ENCODE data around the gene ATP6V0E1. TPM values are rescaled to one million over a fixed set of nuclear protein-coding genes. Genes with fewer than 3 reads are reported as not detected.
"Not testable (repeated sequence)": the region's sequence is repeated elsewhere in the genome, so short reads cannot be mapped to it uniquely, and the experiment has no call there.

Gene ATP6V0E1
- total RNA-seq, 2 donors from 2014 or later = 41.2 to 68.7 TPM

DNA sequence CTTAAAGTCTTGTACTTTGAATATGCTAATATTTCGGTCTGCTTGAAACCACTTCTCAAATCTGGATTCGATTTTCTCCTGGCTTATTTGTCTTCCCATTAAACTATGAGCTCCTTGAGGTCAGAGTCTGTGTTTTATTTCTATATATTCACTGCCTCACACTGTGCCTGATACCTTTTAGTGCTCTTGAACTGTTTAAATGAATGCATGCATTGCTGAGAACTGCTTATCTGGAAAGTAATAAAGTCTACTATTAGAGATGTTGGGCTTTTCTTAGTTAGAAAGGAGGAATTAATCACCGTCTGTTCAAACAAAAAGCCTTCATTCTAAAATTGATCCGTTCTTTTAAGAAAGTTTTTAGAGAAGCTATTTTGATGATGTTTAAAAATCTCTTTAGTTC lies 78.6 kb downstream of the ATP6V0E1 start:
- DNase-seq = no peak
- 57 to 62% methylated on average over 4 of the region's 4 CpGs for WGBS, 2 donors
- Histone ChIP-seq H3K9me3 (no peaks in the 10 kb centered on the region), H3K27ac (no peak overlapping the region), H3K4me3 (no peak overlapping the region), H3K27me3 (no peaks in the 10 kb centered on the region), H3K4me1 (peaks cover 28% of the 10 kb centered on the region), H3K36me3 (replicated peaks in 1 of 2; ENCODE audit: insufficient read depth in 1 of 2, low read depth in 2 of 2) (no peaks in the 10 kb centered on the region)
- ATAC-seq = no peak
- intact Hi-C loops (cut with DNase I) = no loop called here
- TF ChIP-seq, protein P1, sequence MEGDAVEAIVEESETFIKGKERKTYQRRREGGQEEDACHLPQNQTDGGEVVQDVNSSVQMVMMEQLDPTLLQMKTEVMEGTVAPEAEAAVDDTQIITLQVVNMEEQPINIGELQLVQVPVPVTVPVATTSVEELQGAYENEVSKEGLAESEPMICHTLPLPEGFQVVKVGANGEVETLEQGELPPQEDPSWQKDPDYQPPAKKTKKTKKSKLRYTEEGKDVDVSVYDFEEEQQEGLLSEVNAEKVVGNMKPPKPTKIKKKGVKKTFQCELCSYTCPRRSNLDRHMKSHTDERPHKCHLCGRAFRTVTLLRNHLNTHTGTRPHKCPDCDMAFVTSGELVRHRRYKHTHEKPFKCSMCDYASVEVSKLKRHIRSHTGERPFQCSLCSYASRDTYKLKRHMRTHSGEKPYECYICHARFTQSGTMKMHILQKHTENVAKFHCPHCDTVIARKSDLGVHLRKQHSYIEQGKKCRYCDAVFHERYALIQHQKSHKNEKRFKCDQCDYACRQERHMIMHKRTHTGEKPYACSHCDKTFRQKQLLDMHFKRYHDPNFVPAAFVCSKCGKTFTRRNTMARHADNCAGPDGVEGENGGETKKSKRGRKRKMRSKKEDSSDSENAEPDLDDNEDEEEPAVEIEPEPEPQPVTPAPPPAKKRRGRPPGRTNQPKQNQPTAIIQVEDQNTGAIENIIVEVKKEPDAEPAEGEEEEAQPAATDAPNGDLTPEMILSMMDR (IDR thresholded peaks at IDR 0.05) = no peak
- no peak for TF ChIP-seq POLR2A (IDR thresholded peaks at IDR 0.05)

DNA sequence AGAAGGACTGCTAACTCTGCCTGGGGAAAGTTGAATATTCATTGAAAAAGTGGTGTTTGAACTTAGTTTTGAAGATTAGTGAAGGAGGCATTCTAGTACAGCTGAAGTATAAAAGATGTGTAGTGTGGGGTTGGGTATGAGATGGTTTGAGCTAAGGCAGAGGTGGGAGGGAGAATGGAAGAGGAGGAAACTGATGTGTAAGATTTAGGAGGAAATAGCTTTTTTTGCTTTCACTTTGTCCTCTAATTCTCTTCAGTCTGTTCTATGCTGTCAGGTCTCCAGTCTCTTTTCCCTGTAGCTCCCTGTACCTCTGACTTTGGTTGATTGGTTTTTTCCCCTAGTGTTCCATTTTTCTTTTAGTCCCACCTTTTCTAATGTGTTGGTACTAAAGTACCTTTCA lies 81.6 kb downstream of the ATP6V0E1 start:
- ATAC-seq (no peak), DNase-seq (no peak)
- TF ChIP-seq POLR2A (IDR thresholded peaks at IDR 0.05) = no peak
- TF ChIP-seq, protein P1 (IDR thresholded peaks at IDR 0.05) = no peak
- Histone ChIP-seq H3K27ac (no peak overlapping the region), H3K9me3 (no peaks in the 10 kb centered on the region), H3K4me3 (no peak overlapping the region), H3K36me3 (replicated peaks in 1 of 2; ENCODE audit: insufficient read depth in 1 of 2, low read depth in 2 of 2) (no peaks in the 10 kb centered on the region), H3K4me1 (peaks cover 17% of the 10 kb centered on the region), H3K27me3 (no peaks in the 10 kb centered on the region)
- intact Hi-C loops (cut with DNase I) = no loop called here

DNA sequence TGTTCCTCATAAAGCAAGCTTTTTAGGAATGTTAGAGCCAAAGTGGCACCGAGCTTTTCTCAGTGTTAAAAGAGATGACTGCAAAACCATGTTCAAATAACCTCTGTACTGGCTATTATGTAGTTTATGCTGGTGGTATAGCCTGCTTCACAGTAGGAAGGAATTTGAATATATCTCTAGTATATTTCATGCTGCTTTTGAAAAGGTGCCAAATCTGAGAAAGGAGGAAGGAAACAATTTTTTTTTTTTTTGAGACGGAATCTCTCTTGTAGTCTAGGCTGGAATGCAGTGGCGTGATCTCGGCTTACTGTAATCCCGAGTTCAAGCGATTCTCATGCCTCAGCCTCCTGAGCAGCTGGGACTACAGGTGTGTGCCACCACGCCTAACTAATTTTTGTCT lies 86.1 kb downstream of the ATP6V0E1 start:
- ATAC-seq = no peak
- no peak overlapping the region for H3K27ac ChIP-seq
- H3K36me3 ChIP-seq (replicated peaks in 1 of 2; ENCODE audit: insufficient read depth in 1 of 2, low read depth in 2 of 2) = no peaks in the 10 kb centered on the region
- WGBS, 2 donors = 74 to 79% methylated on average over 7 of the region's 7 CpGs
- no peak overlapping the region for H3K4me3 ChIP-seq
- no peaks in the 10 kb centered on the region for H3K9me3 ChIP-seq
- intact Hi-C loops (cut with DNase I) = no loop called here
- no peak for DNase-seq
- TF ChIP-seq, protein P1 (IDR thresholded peaks at IDR 0.05) = no peak
- TF ChIP-seq POLR2A (IDR thresholded peaks at IDR 0.05) = no peak
- H3K4me1 ChIP-seq = peaks cover 5% of the 10 kb centered on the region
- no peaks in the 10 kb centered on the region for H3K27me3 ChIP-seq

DNA sequence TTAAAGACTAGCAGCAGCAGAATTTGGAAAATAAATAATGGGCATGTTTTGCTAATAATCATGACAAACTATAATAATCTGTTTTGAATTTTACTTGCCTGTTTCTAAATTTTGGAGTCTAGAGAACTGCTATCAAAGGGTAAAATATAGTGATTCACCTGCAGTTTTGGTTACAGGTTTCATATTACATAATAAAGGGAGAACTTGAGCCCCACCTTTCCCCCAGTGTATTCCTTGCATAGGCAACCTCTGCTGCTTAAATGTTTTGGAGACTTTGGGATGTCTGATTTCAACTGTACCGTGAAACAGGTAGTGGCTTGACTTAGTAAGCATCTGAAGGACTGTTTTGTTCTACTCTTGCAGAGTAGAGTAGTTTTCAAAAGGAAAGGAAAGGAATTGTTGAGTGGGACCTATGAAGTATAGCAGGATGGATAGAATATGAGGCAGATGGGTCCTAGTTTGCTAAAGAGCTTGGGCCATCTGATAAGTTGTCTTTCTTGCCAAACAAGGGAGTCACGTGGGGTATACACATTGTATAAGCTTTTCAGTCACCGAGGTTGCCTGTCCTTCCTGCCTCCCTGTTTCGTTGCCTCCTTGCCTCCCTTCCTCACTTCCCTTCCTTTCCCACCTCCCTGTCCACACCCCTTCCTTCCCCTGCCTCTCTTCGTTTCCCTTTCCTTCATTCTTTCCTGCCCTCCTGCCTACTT lies 91.7 kb downstream of the ATP6V0E1 start:
- H3K4me3 ChIP-seq = no peak overlapping the region
- no peak for ATAC-seq
- H3K9me3 ChIP-seq = no peaks in the 10 kb centered on the region
- TF ChIP-seq, protein P1 (IDR thresholded peaks at IDR 0.05) = no peak
- TF ChIP-seq POLR2A (IDR thresholded peaks at IDR 0.05) = no peak
- DNase-seq = no peak
- intact Hi-C loops (cut with DNase I) = no loop called here
- H3K27me3 ChIP-seq = no peaks in the 10 kb centered on the region
- WGBS, 2 donors = 86 to 89% methylated on average over 5 of the region's 5 CpGs
- no peaks in the 10 kb centered on the region for H3K36me3 ChIP-seq (replicated peaks in 1 of 2; ENCODE audit: insufficient read depth in 1 of 2, low read depth in 2 of 2)
- H3K4me1 ChIP-seq = peaks cover 16% of the 10 kb centered on the region
- H3K27ac ChIP-seq = no peak overlapping the region

DNA sequence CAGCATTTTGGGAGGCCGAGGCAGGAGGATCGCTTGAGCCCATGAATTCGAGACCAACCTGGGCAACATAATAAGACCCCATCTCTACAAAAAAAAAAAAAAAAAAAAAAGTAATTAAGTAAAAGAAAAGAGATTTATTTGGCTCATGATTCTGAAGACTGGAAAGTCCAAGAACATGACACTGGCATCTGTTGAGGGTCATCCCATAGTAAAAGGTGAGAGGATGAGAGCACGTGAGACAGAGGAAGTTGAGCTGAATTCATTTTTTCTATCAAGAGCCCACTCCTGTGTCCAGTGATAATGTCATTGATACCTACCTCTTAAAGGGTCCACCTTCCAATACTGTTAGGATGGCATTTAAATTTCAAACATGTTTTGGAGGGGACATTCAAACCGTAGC lies 92.4 kb downstream of the ATP6V0E1 start:
- Histone ChIP-seq H3K27me3 (no peaks in the 10 kb centered on the region), H3K4me1 (peaks cover 16% of the 10 kb centered on the region), H3K36me3 (replicated peaks in 1 of 2; ENCODE audit: insufficient read depth in 1 of 2, low read depth in 2 of 2) (no peaks in the 10 kb centered on the region), H3K9me3 (no peaks in the 10 kb centered on the region), H3K27ac (no peak overlapping the region), H3K4me3 (no peak overlapping the region)
- no peak for TF ChIP-seq POLR2A (IDR thresholded peaks at IDR 0.05)
- TF ChIP-seq, protein P1 (IDR thresholded peaks at IDR 0.05) = no peak
- WGBS, 2 donors = 96 to 99% methylated on average over 5 of the region's 5 CpGs
- intact Hi-C loops (cut with DNase I) = no loop called here
- no peak for DNase-seq
- ATAC-seq = no peak

DNA sequence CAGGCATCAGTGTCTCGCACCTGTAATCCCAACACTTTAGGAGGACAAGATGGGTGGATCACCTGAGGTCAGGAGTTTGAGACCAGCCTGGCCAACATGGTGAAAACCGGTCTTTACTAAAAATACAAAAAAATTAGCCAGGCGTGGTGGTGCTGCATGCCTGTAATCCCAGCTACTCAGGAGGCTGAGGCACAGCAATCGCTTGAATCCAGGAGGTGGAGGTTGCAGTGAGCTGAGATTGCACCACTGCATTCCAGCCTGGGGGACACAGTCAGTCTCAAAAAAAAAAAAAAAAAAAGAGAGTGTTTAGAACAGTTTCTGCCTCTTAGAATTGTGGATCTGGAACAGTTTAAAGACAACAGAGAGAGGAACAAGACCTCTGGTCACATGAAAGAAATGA lies 92.9 kb downstream of the ATP6V0E1 start:
- H3K4me3 ChIP-seq; ATAC-seq; intact Hi-C loops (cut with DNase I); DNase-seq; H3K27ac ChIP-seq; H3K36me3 ChIP-seq (replicated peaks in 1 of 2; ENCODE audit: insufficient read depth in 1 of 2, low read depth in 2 of 2); H3K9me3 ChIP-seq; H3K27me3 ChIP-seq: not testable (repeated sequence)
- H3K4me1 ChIP-seq = peaks cover 16% of the 10 kb centered on the region
- 88 to 95% methylated on average over 4 of the region's 4 CpGs for WGBS, 2 donors

Data from body of pancreas (tissue), 4 donors.